Central memory CD8-positive, alpha-beta T cell (primary cell): Measurements from ENCODE around the gene MBD3L2.

Source experiments
- ATAC-seq: fragments of 150-1000 bp; cut with Tn5 transposase; replicated peaks from 2 replicates; pipeline ENCODE4 v1.10.0; 2022; ENCODE audit warnings: mild to moderate bottlenecking, moderate FRiP score, moderate number of reproducible peaks; ENCODE audit not compliant: poor library complexity, severe bottlenecking; ENCODE audit errors: extremely low read depth
- DNase-seq, 2 donors: peaks; one replicate each; pipeline ENCODE4 v3.0.0; 2021; ENCODE audit warnings: low spot score in 2 of 2
- H3K27ac Mint-ChIP-seq: one replicate; pipeline ENCODE4 v1.8.0; 2022; ENCODE audit warnings: low read depth, mild to moderate bottlenecking, moderate library complexity, mixed read lengths
- H3K27me3 Mint-ChIP-seq: one replicate; pipeline ENCODE4 v1.8.0; 2022; ENCODE audit warnings: mixed read lengths
- H3K36me3 Mint-ChIP-seq: one replicate; pipeline ENCODE4 v1.8.0; 2022; ENCODE audit warnings: mild to moderate bottlenecking, moderate library complexity, mixed read lengths; ENCODE audit not compliant: insufficient read depth
- H3K4me1 Mint-ChIP-seq: one replicate; pipeline ENCODE4 v1.8.0; 2022; ENCODE audit warnings: mixed read lengths
- H3K4me3 Mint-ChIP-seq: one replicate; pipeline ENCODE4 v1.8.0; 2022; ENCODE audit warnings: mild to moderate bottlenecking, moderate library complexity, mixed read lengths
- H3K9me3 Mint-ChIP-seq: one replicate; pipeline ENCODE4 v1.8.0; 2022; ENCODE audit warnings: mixed read lengths

Gene MBD3L2

DNA sequence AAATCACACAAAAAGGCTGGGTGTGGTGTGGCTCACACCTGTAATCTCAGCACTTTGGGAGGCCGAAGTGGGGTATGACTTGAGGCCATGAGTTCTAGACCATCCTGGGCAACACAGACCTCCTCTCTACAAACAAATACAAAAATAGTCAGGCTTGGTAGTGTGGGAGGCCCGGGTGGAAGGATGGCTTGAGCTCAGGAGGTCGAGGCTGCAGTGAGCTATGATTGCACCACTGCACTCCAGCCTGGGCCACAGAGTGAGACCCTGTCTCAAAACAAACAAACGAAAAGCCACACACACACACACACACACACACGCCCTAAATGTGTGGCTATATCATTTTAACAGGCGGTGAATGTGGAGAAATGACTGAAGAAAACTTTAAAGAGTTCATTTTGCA, 19.5 kb downstream of the MBD3L2 start:
- peak overlapping the region; percentile 90 for H3K4me3 Mint-ChIP-seq
- H3K4me1 Mint-ChIP-seq: peaks cover 18% of the 10 kb centered on the region
- ATAC-seq (no peak), DNase-seq (no peak)
- H3K9me3 Mint-ChIP-seq: no peaks in the 10 kb centered on the region
- no peaks in the 10 kb centered on the region for H3K27me3 Mint-ChIP-seq
- peak overlapping the region; percentile 91 for H3K27ac Mint-ChIP-seq
- peaks cover 32% of the 10 kb centered on the region for H3K36me3 Mint-ChIP-seq

- no peaks in the 10 kb centered on the region for H3K9me3 Mint-ChIP-seq
- peaks cover 39% of the 10 kb centered on the region for H3K36me3 Mint-ChIP-seq
- DNase-seq (peak; percentile 98 to 99), ATAC-seq (peak; percentile 95)
- H3K27me3 Mint-ChIP-seq: no peaks in the 10 kb centered on the region
- H3K4me1 Mint-ChIP-seq: peaks cover 20% of the 10 kb centered on the region
- peak within 1 kb of the TSS; percentile 90 for H3K4me3 Mint-ChIP-seq
- H3K27ac Mint-ChIP-seq: peak within 1 kb of the TSS; percentile 91
Measured at GRCh38 chr19:7069042-7069903, 20.2 kb downstream of the MBD3L2 start, which contains the start of gene ZNF557. Gene ZNF557, plus strand, starts transcription at chr19:7069703. Its CDS starts 5,372 bp downstream, at chr19:7075075.

GRCh38 chr19:7069904-7070226, 20.7 kb downstream of the MBD3L2 start:
- H3K27me3 Mint-ChIP-seq: no peaks in the 10 kb centered on the region
- peaks cover 45% of the 10 kb centered on the region for H3K36me3 Mint-ChIP-seq
- peak overlapping the region; percentile 90 for H3K4me3 Mint-ChIP-seq
- H3K4me1 Mint-ChIP-seq: peaks cover 24% of the 10 kb centered on the region
- ATAC-seq: peak; percentile 22
- peak overlapping the region; percentile 91 for H3K27ac Mint-ChIP-seq
- DNase-seq: no peak
- no peaks in the 10 kb centered on the region for H3K9me3 Mint-ChIP-seq

GRCh38 chr19:7072541-7072940, 23.4 kb downstream of the MBD3L2 start:
- DNase-seq: no peak
- Mint-ChIP-seq H3K4me1 (peaks cover 24% of the 10 kb centered on the region), H3K27me3 (no peaks in the 10 kb centered on the region), H3K36me3 (peaks cover 68% of the 10 kb centered on the region), H3K27ac (no peak overlapping the region), H3K4me3 (peak overlapping the region; percentile 38), H3K9me3 (no peaks in the 10 kb centered on the region)
- ATAC-seq: no peak

GRCh38 chr19:7074705-7075282, 25.7 kb downstream of the MBD3L2 start:
- Mint-ChIP-seq H3K9me3 (peaks cover 7% of the 10 kb centered on the region), H3K36me3 (peaks cover 84% of the 10 kb centered on the region), H3K4me1 (peaks cover 13% of the 10 kb centered on the region), H3K27me3 (no peaks in the 10 kb centered on the region), H3K4me3 (no peak overlapping the region), H3K27ac (no peak overlapping the region)
- DNase-seq (no peak), ATAC-seq (no peak)

GRCh38 chr19:7076151-7076550, 27.0 kb downstream of the MBD3L2 start:
- peaks cover 13% of the 10 kb centered on the region for H3K4me1 Mint-ChIP-seq
- peaks cover 7% of the 10 kb centered on the region for H3K9me3 Mint-ChIP-seq
- no peak overlapping the region for H3K4me3 Mint-ChIP-seq
- no peak overlapping the region for H3K27ac Mint-ChIP-seq
- DNase-seq (no peak), ATAC-seq (no peak)
- H3K27me3 Mint-ChIP-seq: no peaks in the 10 kb centered on the region
- H3K36me3 Mint-ChIP-seq: peaks cover 94% of the 10 kb centered on the region

GRCh38 chr19:7078008-7078407, 28.9 kb downstream of the MBD3L2 start:
- no peaks in the 10 kb centered on the region for H3K27me3 Mint-ChIP-seq
- peaks cover 6% of the 10 kb centered on the region for H3K4me1 Mint-ChIP-seq
- DNase-seq: no peak
- no peak overlapping the region for H3K27ac Mint-ChIP-seq
- H3K36me3 Mint-ChIP-seq: peaks cover 96% of the 10 kb centered on the region
- no peak overlapping the region for H3K4me3 Mint-ChIP-seq
- no peak for ATAC-seq
- H3K9me3 Mint-ChIP-seq: peaks cover 13% of the 10 kb centered on the region

DNA sequence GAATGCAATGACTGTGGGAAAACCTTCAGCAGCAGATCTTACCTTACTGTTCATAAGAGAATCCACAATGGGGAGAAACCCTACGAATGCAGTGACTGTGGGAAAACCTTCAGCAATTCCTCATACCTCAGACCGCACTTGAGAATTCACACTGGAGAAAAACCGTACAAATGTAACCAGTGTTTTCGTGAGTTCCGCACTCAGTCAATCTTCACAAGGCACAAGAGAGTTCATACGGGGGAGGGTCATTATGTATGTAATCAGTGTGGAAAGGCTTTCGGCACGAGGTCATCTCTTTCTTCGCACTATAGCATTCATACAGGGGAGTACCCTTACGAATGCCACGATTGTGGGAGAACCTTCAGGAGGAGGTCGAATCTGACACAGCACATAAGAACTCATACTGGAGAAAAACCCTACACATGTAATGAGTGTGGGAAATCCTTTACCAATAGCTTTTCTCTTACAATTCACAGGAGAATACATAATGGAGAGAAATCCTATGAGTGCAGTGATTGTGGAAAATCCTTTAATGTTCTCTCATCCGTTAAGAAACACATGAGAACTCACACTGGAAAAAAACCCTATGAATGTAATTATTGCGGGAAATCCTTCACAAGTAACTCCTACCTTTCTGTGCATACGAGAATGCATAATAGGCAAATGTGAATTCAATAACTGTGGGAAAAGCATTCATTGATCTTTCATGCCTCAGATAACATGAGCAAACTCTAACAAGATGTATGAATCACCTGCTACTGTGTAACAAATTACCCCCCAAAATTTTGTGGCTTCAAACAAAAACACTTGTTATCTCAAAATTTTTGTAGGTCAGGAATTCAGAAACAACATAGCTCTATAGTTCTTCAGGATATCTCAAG, 34.2 kb downstream of the MBD3L2 start:
- Mint-ChIP-seq H3K4me3 (no peak overlapping the region), H3K27me3 (no peaks in the 10 kb centered on the region), H3K4me1 (no peaks in the 10 kb centered on the region), H3K36me3 (peaks cover 64% of the 10 kb centered on the region), H3K27ac (no peak overlapping the region), H3K9me3 (peaks cover 22% of the 10 kb centered on the region)
- ATAC-seq (no peak), DNase-seq (no peak)

GRCh38 chr19:7088999-7089398, 39.9 kb downstream of the MBD3L2 start:
- H3K4me1 Mint-ChIP-seq: peaks cover 5% of the 10 kb centered on the region
- no peak overlapping the region for H3K4me3 Mint-ChIP-seq

GRCh38 chr19:7098096-7098495, 49.0 kb downstream of the MBD3L2 start:
- ATAC-seq (no peak), DNase-seq (no peak)
- no peaks in the 10 kb centered on the region for H3K27me3 Mint-ChIP-seq
- H3K4me3 Mint-ChIP-seq: peak overlapping the region; percentile 87
- H3K36me3 Mint-ChIP-seq: peaks cover 7% of the 10 kb centered on the region
- H3K9me3 Mint-ChIP-seq: peaks cover 12% of the 10 kb centered on the region
- peaks cover 13% of the 10 kb centered on the region for H3K4me1 Mint-ChIP-seq
- H3K27ac Mint-ChIP-seq: peak overlapping the region; percentile 97

More at GRCh38 chr19:7088999-7089398, 39.9 kb downstream of the MBD3L2 start:
- H3K9me3 Mint-ChIP-seq: peaks cover 17% of the 10 kb centered on the region
- DNase-seq (no peak), ATAC-seq (no peak)
- H3K36me3 Mint-ChIP-seq: peaks cover 7% of the 10 kb centered on the region
- H3K27me3 Mint-ChIP-seq: no peaks in the 10 kb centered on the region
- H3K27ac Mint-ChIP-seq: no peak overlapping the region

DNA sequence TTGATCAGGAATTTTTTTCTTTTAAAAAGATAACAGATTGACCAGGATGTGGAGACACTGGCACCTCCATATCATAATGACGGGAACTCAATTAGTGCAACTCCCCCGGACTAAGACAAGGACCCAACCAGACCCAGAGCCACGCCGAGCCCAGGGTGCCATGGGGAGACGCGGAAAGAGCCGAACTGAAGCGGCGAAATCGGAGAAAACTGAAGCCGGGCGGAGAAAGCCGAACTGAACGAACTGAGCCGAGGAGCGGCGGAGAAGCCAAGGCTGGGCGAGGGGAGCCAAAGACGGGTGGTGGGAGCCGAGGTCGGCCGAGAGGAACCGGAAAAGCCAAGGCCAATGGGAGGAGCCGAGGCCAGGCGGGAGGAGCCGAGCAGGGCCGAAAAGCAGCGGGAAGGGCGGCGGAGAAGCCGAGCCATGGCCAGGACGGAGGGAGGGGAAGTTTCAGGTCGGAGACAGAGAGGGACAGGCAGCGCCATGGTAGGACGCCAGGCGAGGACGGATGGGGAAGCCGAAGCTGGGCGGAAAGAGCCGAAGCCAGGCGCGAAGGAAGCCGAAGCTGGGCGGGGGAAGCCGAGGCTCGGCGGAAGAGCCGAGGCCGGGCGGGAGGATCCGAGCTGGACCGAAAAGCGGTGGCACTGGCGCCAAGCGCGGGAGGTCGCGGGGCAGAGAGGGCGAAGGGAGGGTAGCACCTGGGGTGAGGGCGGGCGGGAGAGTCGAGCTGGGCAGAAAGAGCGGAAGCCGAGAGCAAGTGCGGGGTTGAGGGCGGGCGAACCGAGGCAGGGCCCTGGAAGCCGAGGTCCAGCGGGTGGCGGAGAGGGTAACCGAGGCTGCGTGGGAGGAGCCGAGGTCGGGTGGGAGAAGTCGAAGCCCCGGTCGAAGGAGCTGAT, 49.8 kb downstream of the MBD3L2 start:
- ATAC-seq: peak; percentile 88

GRCh38 chr19:7099597-7099921, 50.4 kb downstream of the MBD3L2 start:
- peaks cover 12% of the 10 kb centered on the region for H3K9me3 Mint-ChIP-seq
- H3K27me3 Mint-ChIP-seq: no peaks in the 10 kb centered on the region
- H3K4me1 Mint-ChIP-seq: peaks cover 13% of the 10 kb centered on the region
- ATAC-seq (no peak), DNase-seq (no peak)
- H3K27ac Mint-ChIP-seq: peak overlapping the region; percentile 97
- peaks cover 7% of the 10 kb centered on the region for H3K36me3 Mint-ChIP-seq
- H3K4me3 Mint-ChIP-seq: peak overlapping the region; percentile 87

More for the DNA sequence above, 49.8 kb downstream of the MBD3L2 start:
- Mint-ChIP-seq H3K9me3 (peaks cover 12% of the 10 kb centered on the region), H3K27ac (peak overlapping the region; percentile 97), H3K4me1 (peaks cover 13% of the 10 kb centered on the region), H3K4me3 (peak overlapping the region; percentile 87), H3K27me3 (no peaks in the 10 kb centered on the region), H3K36me3 (peaks cover 7% of the 10 kb centered on the region)
- DNase-seq: peak; percentile 80 to 84
